A673 (cell line): Measurements from ENCODE around the gene CACNA2D3.

Experiments
- CTCF ChIP-seq: fragments of 300-800, 200-600 bp; sonication (generic); conservative IDR thresholded peaks from 2 replicates; pipeline ENCODE4 v1.5.1; 2017; ENCODE audit warnings: low read depth, mild to moderate bottlenecking, antibody characterized with exemption, low read length, moderate library complexity, mixed read lengths
- EZH2 ChIP-seq: fragments of 200-600 bp; sonication (generic); IDR thresholded peaks from 2 replicates; pipeline ENCODE4 v1.6.1; 2017; ENCODE audit warnings: borderline replicate concordance, low read depth, mild to moderate bottlenecking, mixed read lengths, antibody characterized with exemption, low read length; ENCODE audit not compliant: poor library complexity, severe bottlenecking

GRCh38 chr3:54165865-54166264, 43.5 kb downstream of the CACNA2D3 start:
- no peak for TF ChIP-seq CTCF
- no peak for TF ChIP-seq EZH2
